AG04449 (cell line): Measurements from ENCODE around the gene CARD11.

Source experiments
- CTCF ChIA-PET: fragments of 350-600 bp; formaldehyde crosslinking; extraction: SDS; loops from one replicate; lab custom pipeline; 2021; ENCODE audit warnings: antibody characterized with exemption; lab: Yijun Ruan, JAX
- POLR2A ChIA-PET: fragments of 400-600, 350-600 bp; formaldehyde crosslinking; extraction: SDS; loops from one replicate; lab custom pipeline; 2020; ENCODE audit warnings: antibody characterized with exemption, inconsistent platforms; lab: Yijun Ruan, JAX
- DNase-seq: peaks from one replicate; pipeline ENCODE4 v3.0.0-alpha.2; 2010; ENCODE audit warnings: low read depth, low spot score
- H3K4me3 ChIP-seq: 2 replicates; pipeline ENCODE4 v1.5.1; 2011; ENCODE audit warnings: low read depth, mild to moderate bottlenecking, control low read depth, low read length
- CTCF ChIP-seq: IDR thresholded peaks from one replicate; pipeline ENCODE4 v1.5.1; 2011; ENCODE audit warnings: mild to moderate bottlenecking, moderate library complexity, low read length, control low read depth, inconsistent platforms; ENCODE audit not compliant: insufficient read depth; ENCODE audit errors: missing control alignments

Gene CARD11

GRCh38 chr7:2999078-2999500 lies 44.6 kb downstream of the CARD11 start:
- DNase-seq = no peak
- ChIA-PET POLR2A (no interaction called here), CTCF (no interaction called here)
- TF ChIP-seq CTCF = no peak
- H3K4me3 ChIP-seq = no peak overlapping the region

GRCh38 chr7:2997014-2997413 lies 46.7 kb downstream of the CARD11 start:
- DNase-seq = no peak
- ChIA-PET CTCF (interaction anchor here (1.0 kb wide), 1 partner anchor 430 kb away, joined by 4 read pairs; no protein-coding TSS in a partner anchor), POLR2A (no interaction called here)
- TF ChIP-seq CTCF = no peak
- H3K4me3 ChIP-seq = no peak overlapping the region

- no peak for TF ChIP-seq CTCF
- ChIA-PET POLR2A (no interaction called here), CTCF (no interaction called here)
- no peak overlapping the region for H3K4me3 ChIP-seq
- DNase-seq = no peak
These were observed 47.5 kb downstream of the CARD11 start for GRCh38 chr7:2996141-2996540.

- CTCF ChIA-PET = no interaction called here
- no peak overlapping the region for H3K4me3 ChIP-seq
- TF ChIP-seq CTCF = no peak
- POLR2A ChIA-PET = no interaction called here
- no peak for DNase-seq
These were observed 49.8 kb downstream of the CARD11 start for GRCh38 chr7:2993868-2994267.

GRCh38 chr7:2993396-2993795 lies 50.3 kb downstream of the CARD11 start:
- no peak overlapping the region for H3K4me3 ChIP-seq
- CTCF ChIA-PET = no interaction called here
- TF ChIP-seq CTCF = no peak
- POLR2A ChIA-PET = no interaction called here
- DNase-seq = no peak

GRCh38 chr7:2990949-2991470 lies 52.7 kb downstream of the CARD11 start:
- ChIA-PET POLR2A (no interaction called here), CTCF (no interaction called here)
- H3K4me3 ChIP-seq = no peak overlapping the region
- TF ChIP-seq CTCF = no peak
- DNase-seq = no peak
